NCI-H446 (cell line): ENCODE measurements around the gene CYP4F11.
"Not testable (repeated sequence)": the region's sequence is repeated elsewhere in the genome, so short reads cannot be mapped to it uniquely, and the experiment has no call there.

Experiments used
- DNase-seq, 2 experiments: peaks; one replicate each; lab custom pipeline; 2025; lab: John Stamatoyannopoulos, UW

Gene CYP4F11

GRCh38 chr19:15923702-15924101 lies 10.6 kb downstream of the CYP4F11 start:
- DNase-seq, result no peak

- DNase-seq, result no peak
Observed at GRCh38 chr19:15922021-15922420, 12.3 kb downstream of the CYP4F11 start.

- no peak for DNase-seq
Observed at GRCh38 chr19:15919243-15919642, 15.1 kb downstream of the CYP4F11 start.

GRCh38 chr19:15915109-15915508 lies 19.2 kb downstream of the CYP4F11 start:
- no peak for DNase-seq

GRCh38 chr19:15913830-15914229 lies 20.5 kb downstream of the CYP4F11 start:
- DNase-seq, result no peak

- DNase-seq, result no peak
Observed at GRCh38 chr19:15913384-15913783, 20.9 kb downstream of the CYP4F11 start.

GRCh38 chr19:15911599-15912235 lies 22.6 kb downstream of the CYP4F11 start:
- DNase-seq, result no peak

- DNase-seq, result no peak
Observed at GRCh38 chr19:15905026-15905425, 29.3 kb downstream of the CYP4F11 start.

- DNase-seq, result not testable (repeated sequence)
Observed at GRCh38 chr19:15902898-15903297, 31.4 kb downstream of the CYP4F11 start.

- no peak for DNase-seq
Observed at GRCh38 chr19:15902254-15902653, 32.1 kb downstream of the CYP4F11 start.

- DNase-seq, result no peak
Observed at GRCh38 chr19:15900504-15900903, 33.8 kb downstream of the CYP4F11 start.

- not testable (repeated sequence) for DNase-seq
Observed at GRCh38 chr19:15900032-15900431, 34.3 kb downstream of the CYP4F11 start.

- not testable (repeated sequence) for DNase-seq
Observed at GRCh38 chr19:15899561-15899960, 34.8 kb downstream of the CYP4F11 start.

- DNase-seq, result no peak
Observed at GRCh38 chr19:15897738-15898276, 36.5 kb downstream of the CYP4F11 start, which contains the start of gene CYP4F2. Gene CYP4F2 (minus strand): TSS chr19:15898074. CDS start chr19:15897611, 463 bp downstream.

GRCh38 chr19:15897026-15897737 lies 37.1 kb downstream of the CYP4F11 start:
- DNase-seq, result no peak

GRCh38 chr19:15895876-15896430 lies 38.4 kb downstream of the CYP4F11 start:
- no peak for DNase-seq

GRCh38 chr19:15894359-15894758 lies 40.0 kb downstream of the CYP4F11 start:
- no peak for DNase-seq

GRCh38 chr19:15893477-15893876 lies 40.9 kb downstream of the CYP4F11 start:
- DNase-seq, result no peak

GRCh38 chr19:15892012-15892411 lies 42.3 kb downstream of the CYP4F11 start:
- DNase-seq, result no peak

- no peak for DNase-seq
Observed at GRCh38 chr19:15891434-15891833, 42.9 kb downstream of the CYP4F11 start.

- not testable (repeated sequence) for DNase-seq
Observed at GRCh38 chr19:15889339-15889738, 45.0 kb downstream of the CYP4F11 start.

- no peak for DNase-seq
Observed at GRCh38 chr19:15885919-15886318, 48.4 kb downstream of the CYP4F11 start.

- no peak for DNase-seq
Observed at GRCh38 chr19:15885167-15885566, 49.2 kb downstream of the CYP4F11 start.
